M059J (cell line): ENCODE measurements around the gene OSR1. TPM values are rescaled to one million over a fixed set of nuclear protein-coding genes. Genes with fewer than 3 reads are reported as not detected.
A peak's percentile ranks its signal among the peaks of the same experiment; 100 is the strongest.
"Not testable (repeated sequence)": the region's sequence is repeated elsewhere in the genome, so short reads cannot be mapped to it uniquely, and the experiment has no call there.

Source experiments
- DNase-seq: peaks from one replicate; pipeline ENCODE4 v3.0.0-alpha.2; 2012; ENCODE audit warnings: low read depth
- total RNA-seq: library from RNA; depleted of rRNA; stranded (reverse); fragments of >200 nt; shearing (Covaris generic); gene quantifications from 2 replicates; pipeline ENCODE4 v1.2.3, GENCODE V29; 2014

OSR1 gene
- total RNA-seq, 1 experiment from 2014 or later, result 0.15 TPM

GRCh38 chr2:19332503-19332902 lies 25.9 kb downstream of the OSR1 start:
- DNase-seq, result no peak

- no peak for DNase-seq
Observed at GRCh38 chr2:19331450-19331849, 27.0 kb downstream of the OSR1 start.

GRCh38 chr2:19330436-19330835 lies 28.0 kb downstream of the OSR1 start:
- no peak for DNase-seq

- no peak for DNase-seq
Observed at GRCh38 chr2:19329445-19329844, 29.0 kb downstream of the OSR1 start.

GRCh38 chr2:19327496-19327895 lies 30.9 kb downstream of the OSR1 start:
- no peak for DNase-seq

GRCh38 chr2:19321946-19322345 lies 36.5 kb downstream of the OSR1 start:
- DNase-seq, result peak; percentile 34

- DNase-seq, result no peak
Observed at GRCh38 chr2:19320813-19321212, 37.6 kb downstream of the OSR1 start.

GRCh38 chr2:19319698-19320097 lies 38.7 kb downstream of the OSR1 start:
- no peak for DNase-seq

GRCh38 chr2:19319064-19319463 lies 39.4 kb downstream of the OSR1 start:
- DNase-seq, result no peak

- no peak for DNase-seq
Observed at GRCh38 chr2:19313553-19313952, 44.9 kb downstream of the OSR1 start.

- peak; percentile 43 for DNase-seq
Observed at GRCh38 chr2:19312949-19313348, 45.5 kb downstream of the OSR1 start.

- not testable (repeated sequence) for DNase-seq
Observed at GRCh38 chr2:19306065-19306464, 52.4 kb downstream of the OSR1 start.

GRCh38 chr2:19305400-19306055 lies 52.9 kb downstream of the OSR1 start:
- DNase-seq, result not testable (repeated sequence)

GRCh38 chr2:19301706-19302105 lies 56.7 kb downstream of the OSR1 start:
- DNase-seq, result no peak
